GM21576 (cell line): Measurements from ENCODE around the gene HMCN1.
A peak's percentile ranks its signal among the peaks of the same experiment; 100 is the strongest.

ENCODE experiments used
- ATAC-seq: cut with Tn5 transposase; IDR thresholded peaks from one replicate; pipeline ENCODE4 v1.9.1; 2021; ENCODE audit warnings: mild to moderate bottlenecking, moderate library complexity; ENCODE audit not compliant: unreplicated experiment

The HMCN1 gene

GRCh38 chr1:186063091-186063657, 329.0 kb downstream of the HMCN1 start:
- ATAC-seq, result no peak

- ATAC-seq, result no peak
Observed at GRCh38 chr1:186066411-186066810, 332.2 kb downstream of the HMCN1 start.

- no peak for ATAC-seq
Observed at GRCh38 chr1:186073697-186074096, 339.5 kb downstream of the HMCN1 start.

- ATAC-seq, result no peak
Observed at GRCh38 chr1:186076006-186076405, 341.8 kb downstream of the HMCN1 start.

- peak; percentile 93 for ATAC-seq
Observed at GRCh38 chr1:186078245-186078644, 344.1 kb downstream of the HMCN1 start.

GRCh38 chr1:186079084-186079684, 345.0 kb downstream of the HMCN1 start:
- no peak for ATAC-seq

- peak; percentile 61 for ATAC-seq
Observed at GRCh38 chr1:186082235-186082937, 348.2 kb downstream of the HMCN1 start.

- no peak for ATAC-seq
Observed at GRCh38 chr1:186086583-186086982, 352.4 kb downstream of the HMCN1 start.

- ATAC-seq, result no peak
Observed at GRCh38 chr1:186089940-186090339, 355.7 kb downstream of the HMCN1 start.

GRCh38 chr1:186091222-186091720, 357.1 kb downstream of the HMCN1 start:
- ATAC-seq, result no peak

GRCh38 chr1:186093437-186093836, 359.2 kb downstream of the HMCN1 start:
- no peak for ATAC-seq

- ATAC-seq, result no peak
Observed at GRCh38 chr1:186094172-186094571, 360.0 kb downstream of the HMCN1 start.

- no peak for ATAC-seq
Observed at GRCh38 chr1:186099336-186100104, 365.3 kb downstream of the HMCN1 start.

- no peak for ATAC-seq
Observed at GRCh38 chr1:186102107-186102506, 367.9 kb downstream of the HMCN1 start.

- no peak for ATAC-seq
Observed at GRCh38 chr1:186102547-186103148, 368.5 kb downstream of the HMCN1 start.

- no peak for ATAC-seq
Observed at GRCh38 chr1:186104459-186104858, 370.3 kb downstream of the HMCN1 start.

GRCh38 chr1:186112280-186112679, 378.1 kb downstream of the HMCN1 start:
- ATAC-seq, result no peak

GRCh38 chr1:186113461-186113860, 379.3 kb downstream of the HMCN1 start:
- ATAC-seq, result no peak

GRCh38 chr1:186118724-186119123, 384.5 kb downstream of the HMCN1 start:
- ATAC-seq, result no peak

GRCh38 chr1:186122837-186123236, 388.6 kb downstream of the HMCN1 start:
- ATAC-seq, result no peak

GRCh38 chr1:186125035-186125434, 390.8 kb downstream of the HMCN1 start:
- no peak for ATAC-seq
